ENCODE measurements around the gene ADSL.

GRCh38 chr22:40419718-40420117, 73.4 kb downstream of the ADSL start:
- TF ChIP-seq ZNF70 (CRISPR knock-in tag; IDR thresholded peaks at IDR 0.05) (no peak), ARNTL (CRISPR knock-in tag; IDR thresholded peaks at IDR 0.05; ENCODE audit: borderline replicate concordance, low read depth) (no peak), TOX (CRISPR knock-in tag; IDR thresholded peaks at IDR 0.05; ENCODE audit: borderline replicate concordance) (no peak), CSDC2 (CRISPR knock-in tag; IDR thresholded peaks at IDR 0.05) (no peak), PPARA (CRISPR knock-in tag; IDR thresholded peaks at IDR 0.05; ENCODE audit: borderline replicate concordance) (no peak), ZC3H10 (CRISPR knock-in tag; IDR thresholded peaks at IDR 0.05) (no peak), CREB5 (CRISPR knock-in tag; IDR thresholded peaks at IDR 0.05; ENCODE audit: low read depth) (no peak), RARB (CRISPR knock-in tag; IDR thresholded peaks at IDR 0.05) (no peak), OSR1 (CRISPR knock-in tag; IDR thresholded peaks at IDR 0.05) (no peak), ZFP3 (CRISPR knock-in tag; IDR thresholded peaks at IDR 0.05) (no peak)
- TF ChIP-seq, protein P1, sequence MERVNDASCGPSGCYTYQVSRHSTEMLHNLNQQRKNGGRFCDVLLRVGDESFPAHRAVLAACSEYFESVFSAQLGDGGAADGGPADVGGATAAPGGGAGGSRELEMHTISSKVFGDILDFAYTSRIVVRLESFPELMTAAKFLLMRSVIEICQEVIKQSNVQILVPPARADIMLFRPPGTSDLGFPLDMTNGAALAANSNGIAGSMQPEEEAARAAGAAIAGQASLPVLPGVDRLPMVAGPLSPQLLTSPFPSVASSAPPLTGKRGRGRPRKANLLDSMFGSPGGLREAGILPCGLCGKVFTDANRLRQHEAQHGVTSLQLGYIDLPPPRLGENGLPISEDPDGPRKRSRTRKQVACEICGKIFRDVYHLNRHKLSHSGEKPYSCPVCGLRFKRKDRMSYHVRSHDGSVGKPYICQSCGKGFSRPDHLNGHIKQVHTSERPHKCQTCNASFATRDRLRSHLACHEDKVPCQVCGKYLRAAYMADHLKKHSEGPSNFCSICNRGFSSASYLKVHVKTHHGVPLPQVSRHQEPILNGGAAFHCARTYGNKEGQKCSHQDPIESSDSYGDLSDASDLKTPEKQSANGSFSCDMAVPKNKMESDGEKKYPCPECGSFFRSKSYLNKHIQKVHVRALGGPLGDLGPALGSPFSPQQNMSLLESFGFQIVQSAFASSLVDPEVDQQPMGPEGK (CRISPR knock-in tag; IDR thresholded peaks at IDR 0.05; ENCODE audit: borderline replicate concordance): no peak
- TF ChIP-seq, protein P2, sequence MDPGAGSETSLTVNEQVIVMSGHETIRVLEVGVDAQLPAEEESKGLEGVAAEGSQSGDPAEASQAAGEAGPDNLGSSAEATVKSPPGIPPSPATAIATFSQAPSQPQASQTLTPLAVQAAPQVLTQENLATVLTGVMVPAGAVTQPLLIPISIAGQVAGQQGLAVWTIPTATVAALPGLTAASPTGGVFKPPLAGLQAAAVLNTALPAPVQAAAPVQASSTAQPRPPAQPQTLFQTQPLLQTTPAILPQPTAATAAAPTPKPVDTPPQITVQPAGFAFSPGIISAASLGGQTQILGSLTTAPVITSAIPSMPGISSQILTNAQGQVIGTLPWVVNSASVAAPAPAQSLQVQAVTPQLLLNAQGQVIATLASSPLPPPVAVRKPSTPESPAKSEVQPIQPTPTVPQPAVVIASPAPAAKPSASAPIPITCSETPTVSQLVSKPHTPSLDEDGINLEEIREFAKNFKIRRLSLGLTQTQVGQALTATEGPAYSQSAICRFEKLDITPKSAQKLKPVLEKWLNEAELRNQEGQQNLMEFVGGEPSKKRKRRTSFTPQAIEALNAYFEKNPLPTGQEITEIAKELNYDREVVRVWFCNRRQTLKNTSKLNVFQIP (CRISPR knock-in tag; IDR thresholded peaks at IDR 0.05; ENCODE audit: borderline replicate concordance, low read depth): no peak
